Breast epithelium (tissue), 3 donors: ENCODE measurements around the gene PTPRG.

ENCODE experiments used
- POLR2A ChIP-seq: fragments of 450-650 bp; IDR thresholded peaks from one replicate; pipeline ENCODE4 v1.6.1; 2016; ENCODE audit warnings: antibody characterized with exemption, mild to moderate bottlenecking, moderate library complexity
- POLR2AphosphoS5 ChIP-seq, 3 donors: sonication (generic); formaldehyde crosslinking; IDR thresholded peaks; one replicate each; pipeline ENCODE4 v1.6.1; 2017; ENCODE audit warnings: antibody characterized with exemption in 3 of 3
- TF ChIP-seq, protein P1 (sequence below), 3 donors: fragments of 450-650 bp; IDR thresholded peaks; one replicate each; pipeline ENCODE4 v1.5.1; 2016 to 2017; ENCODE audit warnings: antibody characterized with exemption in 3 of 3, mild to moderate bottlenecking in 3 of 3, moderate library complexity in 3 of 3

DNA sequence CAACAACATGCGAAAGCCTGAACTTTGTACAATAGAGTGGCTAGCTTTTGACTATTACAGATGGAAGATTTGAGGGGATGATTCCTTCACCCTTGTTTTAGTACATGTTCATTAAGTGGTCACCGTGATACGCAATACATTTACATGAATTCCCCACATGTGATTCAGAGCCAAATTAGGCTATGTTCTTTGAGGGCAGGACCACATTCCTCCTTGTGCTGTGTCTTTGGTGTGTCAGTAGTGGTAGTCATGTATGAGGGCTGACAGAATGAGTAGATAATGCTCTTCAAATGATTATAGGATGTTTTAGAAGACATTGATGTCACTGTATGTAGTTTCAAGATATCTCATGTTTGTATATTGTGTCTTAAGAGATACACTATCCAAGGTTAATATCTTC lies 12.1 kb downstream of the PTPRG start:
- TF ChIP-seq, protein P1, sequence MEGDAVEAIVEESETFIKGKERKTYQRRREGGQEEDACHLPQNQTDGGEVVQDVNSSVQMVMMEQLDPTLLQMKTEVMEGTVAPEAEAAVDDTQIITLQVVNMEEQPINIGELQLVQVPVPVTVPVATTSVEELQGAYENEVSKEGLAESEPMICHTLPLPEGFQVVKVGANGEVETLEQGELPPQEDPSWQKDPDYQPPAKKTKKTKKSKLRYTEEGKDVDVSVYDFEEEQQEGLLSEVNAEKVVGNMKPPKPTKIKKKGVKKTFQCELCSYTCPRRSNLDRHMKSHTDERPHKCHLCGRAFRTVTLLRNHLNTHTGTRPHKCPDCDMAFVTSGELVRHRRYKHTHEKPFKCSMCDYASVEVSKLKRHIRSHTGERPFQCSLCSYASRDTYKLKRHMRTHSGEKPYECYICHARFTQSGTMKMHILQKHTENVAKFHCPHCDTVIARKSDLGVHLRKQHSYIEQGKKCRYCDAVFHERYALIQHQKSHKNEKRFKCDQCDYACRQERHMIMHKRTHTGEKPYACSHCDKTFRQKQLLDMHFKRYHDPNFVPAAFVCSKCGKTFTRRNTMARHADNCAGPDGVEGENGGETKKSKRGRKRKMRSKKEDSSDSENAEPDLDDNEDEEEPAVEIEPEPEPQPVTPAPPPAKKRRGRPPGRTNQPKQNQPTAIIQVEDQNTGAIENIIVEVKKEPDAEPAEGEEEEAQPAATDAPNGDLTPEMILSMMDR (IDR thresholded peaks at IDR 0.05) = no peak
- TF ChIP-seq POLR2AphosphoS5 (IDR thresholded peaks at IDR 0.05) (no peak), POLR2A (no peak)
